Activated naive CD8-positive, alpha-beta T cell treated with anti-CD3 and anti-CD28 coated beads, Interleukin-2, amount 10 ng/mL, durations not matched to agents 7 days and 5 days (primary cell): ENCODE measurements around the gene TIAM2. TPM values are rescaled to one million over a fixed set of nuclear protein-coding genes. Genes with fewer than 3 reads are reported as not detected.
"Not testable (repeated sequence)": the region's sequence is repeated elsewhere in the genome, so short reads cannot be mapped to it uniquely, and the experiment has no call there.

ENCODE experiments used
- ATAC-seq: fragments of 150-1000 bp; cut with Tn5 transposase; one replicate; pipeline ENCODE4 v1.10.0; 2021; ENCODE audit warnings: low read depth, moderate library complexity
- POLR2A ChIA-PET: fragments of 350-600 bp; sonication (Branson Sonifier 250); formaldehyde crosslinking; loops from one replicate; lab custom pipeline; 2021; ENCODE audit warnings: antibody characterized with exemption; lab: Charles Lee
- DNase-seq: peaks from one replicate; pipeline ENCODE4 v3.0.0; 2021
- H3K27ac Mint-ChIP-seq: one replicate; pipeline ENCODE4 v1.8.0; 2022; ENCODE audit warnings: mild to moderate bottlenecking, mixed read lengths
- H3K27me3 Mint-ChIP-seq: one replicate; pipeline ENCODE4 v1.8.0; 2022; ENCODE audit warnings: mild to moderate bottlenecking, moderate library complexity, mixed read lengths
- H3K36me3 Mint-ChIP-seq: one replicate; pipeline ENCODE4 v1.8.0; 2021; ENCODE audit warnings: mild to moderate bottlenecking, mixed read lengths
- H3K4me1 Mint-ChIP-seq: one replicate; pipeline ENCODE4 v1.8.0; 2021; ENCODE audit warnings: mixed read lengths
- H3K4me3 Mint-ChIP-seq: one replicate; pipeline ENCODE4 v1.8.0; 2022; ENCODE audit warnings: mild to moderate bottlenecking, moderate library complexity, mixed read lengths
- H3K9me3 Mint-ChIP-seq: one replicate; pipeline ENCODE4 v1.8.0; 2021; ENCODE audit warnings: mixed read lengths
- total RNA-seq, 2 experiments: library from RNA; stranded (reverse); gene quantifications; one replicate each; pipeline ENCODE4 v1.2.3, GENCODE V29; 2021

Gene TIAM2
- total RNA-seq, 2 experiments from 2014 or later, result 4.8 to 5.2 TPM

DNA sequence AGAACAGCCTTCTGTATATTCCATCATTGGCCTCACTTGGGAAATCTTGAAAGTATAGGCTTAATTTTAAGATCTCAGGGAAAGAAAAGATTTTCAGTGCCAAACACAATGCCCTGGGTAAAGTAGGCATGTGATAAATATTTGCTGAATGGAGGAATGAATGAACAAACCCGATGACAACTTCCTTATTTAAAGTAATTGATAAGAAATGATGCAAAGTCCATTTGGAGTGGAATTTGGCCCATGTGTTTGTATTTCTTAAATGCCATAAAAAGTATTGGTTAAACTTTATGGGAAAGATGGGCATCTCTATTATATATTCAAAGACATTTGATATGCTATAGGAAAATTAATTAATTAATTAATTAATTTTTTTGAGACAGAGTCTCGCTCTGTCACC lies 3.7 kb downstream of the TIAM2 start:
- ATAC-seq, result no peak
- Mint-ChIP-seq H3K27ac (no peak overlapping the region), H3K27me3 (peaks cover 50% of the 10 kb centered on the region), H3K9me3 (no peaks in the 10 kb centered on the region), H3K4me3 (no peak overlapping the region), H3K4me1 (peaks cover 2% of the 10 kb centered on the region), H3K36me3 (no peaks in the 10 kb centered on the region)
- POLR2A ChIA-PET, result no interaction called here
- DNase-seq, result no peak

DNA sequence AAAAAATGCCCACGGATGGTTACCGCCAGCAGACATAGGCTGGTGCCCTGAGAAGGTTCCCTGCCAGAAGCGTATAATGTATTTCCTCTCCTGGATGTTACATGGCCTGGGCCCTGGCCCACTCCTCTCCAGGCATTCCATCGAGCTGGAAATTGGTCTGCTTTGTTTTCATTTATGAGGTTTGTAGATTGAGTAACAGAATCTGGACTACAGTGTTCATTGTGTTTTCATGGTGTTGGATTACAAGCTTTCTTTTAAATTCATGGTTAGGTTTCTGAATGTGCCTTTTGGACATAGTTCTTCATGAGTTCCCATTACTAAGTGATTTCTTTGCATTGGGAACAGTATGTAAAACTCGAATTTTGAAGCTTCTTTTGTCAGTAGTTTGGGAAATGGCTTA lies 6.4 kb downstream of the TIAM2 start:
- DNase-seq, result no peak
- Mint-ChIP-seq H3K27ac (no peak overlapping the region), H3K27me3 (peaks cover 34% of the 10 kb centered on the region), H3K4me3 (no peak overlapping the region), H3K9me3 (no peaks in the 10 kb centered on the region), H3K36me3 (no peaks in the 10 kb centered on the region), H3K4me1 (peaks cover under 1% of the 10 kb centered on the region)
- no peak for ATAC-seq
- POLR2A ChIA-PET, result no interaction called here

DNA sequence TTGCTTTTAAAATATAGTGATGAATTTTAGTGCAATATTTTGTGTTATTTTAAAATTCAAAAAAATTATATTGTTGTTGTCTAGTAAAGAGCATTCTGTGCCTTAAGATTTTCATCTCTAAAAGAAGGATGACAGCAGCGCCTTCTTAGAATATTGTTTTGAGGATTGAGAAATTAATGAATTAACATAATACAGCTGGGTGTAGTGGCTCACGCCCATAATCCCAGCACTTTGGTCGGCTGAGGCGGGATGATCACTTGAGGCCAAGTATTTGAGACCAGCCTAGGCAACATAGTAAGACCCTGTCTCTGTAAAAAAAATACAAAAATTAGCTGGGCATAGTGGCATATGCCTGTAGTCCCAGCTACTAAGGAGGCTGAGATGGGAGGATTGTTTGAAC lies 6.8 kb downstream of the TIAM2 start:
- H3K36me3 Mint-ChIP-seq, result no peaks in the 10 kb centered on the region
- no peak overlapping the region for H3K27ac Mint-ChIP-seq
- no peak overlapping the region for H3K4me3 Mint-ChIP-seq
- H3K27me3 Mint-ChIP-seq, result peaks cover 29% of the 10 kb centered on the region
- no peak for DNase-seq
- H3K4me1 Mint-ChIP-seq, result no peaks in the 10 kb centered on the region
- ATAC-seq, result no peak
- H3K9me3 Mint-ChIP-seq, result no peaks in the 10 kb centered on the region
- POLR2A ChIA-PET, result no interaction called here

DNA sequence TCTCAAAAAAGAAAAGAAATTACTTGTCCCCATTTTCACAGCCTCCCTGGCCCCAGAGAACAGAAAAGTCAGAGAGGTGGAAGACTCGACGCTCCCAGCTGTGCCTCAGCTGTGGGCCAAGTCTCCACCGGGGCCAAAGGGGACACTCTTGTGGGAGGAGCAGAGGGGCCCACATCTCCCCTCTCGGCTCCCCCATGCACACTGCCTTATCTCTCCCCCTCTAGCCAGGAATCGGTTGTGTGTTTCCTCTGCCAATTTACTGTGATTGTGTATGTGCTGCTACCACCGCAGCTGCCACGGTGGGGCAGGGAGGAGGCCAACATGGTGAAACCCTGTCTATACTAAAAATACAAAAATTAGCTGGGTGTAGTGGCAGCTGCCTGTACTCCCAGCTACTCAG lies 8.4 kb downstream of the TIAM2 start:
- Mint-ChIP-seq H3K27me3 (peaks cover 15% of the 10 kb centered on the region), H3K36me3 (no peaks in the 10 kb centered on the region), H3K9me3 (no peaks in the 10 kb centered on the region), H3K4me3 (no peak overlapping the region), H3K4me1 (no peaks in the 10 kb centered on the region), H3K27ac (no peak overlapping the region)
- ATAC-seq, result no peak
- no peak for DNase-seq
- POLR2A ChIA-PET, result no interaction called here

DNA sequence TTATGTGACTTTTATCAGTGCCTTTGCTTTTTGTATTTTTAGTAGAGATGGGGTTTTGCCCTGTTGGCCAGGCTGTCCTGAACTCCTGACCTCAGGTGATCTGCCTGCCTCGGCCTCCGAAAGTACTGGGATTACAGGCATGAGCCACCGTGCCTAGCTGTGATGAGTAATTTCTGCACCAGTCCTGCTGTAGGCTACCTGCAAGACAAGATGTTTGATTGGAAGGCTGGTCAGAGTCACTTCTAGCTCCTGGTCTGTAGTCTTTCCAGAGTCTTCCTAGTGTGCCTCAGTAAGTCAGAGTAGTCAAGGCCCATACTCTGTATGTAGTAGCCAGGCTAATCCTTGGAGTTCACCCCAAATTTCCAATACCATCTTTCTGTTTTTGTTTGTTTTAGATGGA lies 8.9 kb downstream of the TIAM2 start:
- H3K27me3 Mint-ChIP-seq, result peaks cover 12% of the 10 kb centered on the region

DNA sequence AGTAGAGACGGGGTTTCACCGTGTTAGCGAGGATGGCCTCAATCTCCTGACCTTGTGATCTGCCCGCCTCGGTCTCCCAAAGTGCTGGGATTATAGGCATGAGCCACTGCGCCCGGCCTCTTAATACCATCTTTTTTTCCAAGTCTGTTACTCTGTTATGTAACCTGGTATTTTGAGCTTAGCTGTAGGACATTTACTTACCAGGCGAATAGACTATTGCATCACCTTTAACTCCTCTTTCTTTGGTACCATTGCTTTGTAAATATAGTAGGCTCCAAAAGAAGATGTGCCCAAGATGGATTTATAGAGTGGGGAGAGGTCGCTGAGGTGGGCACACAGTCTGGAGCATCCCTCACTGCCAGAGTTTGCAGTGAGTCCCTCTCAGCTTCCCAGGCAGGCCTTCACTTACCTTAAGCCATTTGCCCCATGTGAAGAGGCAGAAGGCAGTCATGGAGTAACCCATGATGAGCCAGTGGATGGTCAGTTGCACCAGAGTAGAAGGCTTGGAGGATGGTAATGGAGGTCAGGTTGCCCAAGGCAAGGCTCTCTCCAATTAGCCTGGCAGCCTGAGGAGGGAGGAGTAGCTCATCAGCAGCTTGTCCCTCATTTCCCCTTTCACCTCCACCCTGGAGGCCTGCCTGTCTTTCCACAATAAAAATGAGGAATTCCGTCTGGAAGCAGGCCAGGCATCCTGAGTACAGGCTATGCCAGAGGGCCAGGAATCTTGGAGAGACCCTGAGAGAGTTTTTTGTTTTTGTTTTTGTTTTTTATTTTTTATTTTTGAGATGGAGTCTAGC lies 9.7 kb downstream of the TIAM2 start:
- Mint-ChIP-seq H3K9me3 (no peaks in the 10 kb centered on the region), H3K36me3 (no peaks in the 10 kb centered on the region), H3K4me3 (no peak overlapping the region), H3K27ac (no peak overlapping the region), H3K4me1 (no peaks in the 10 kb centered on the region), H3K27me3 (peaks cover 12% of the 10 kb centered on the region)
- POLR2A ChIA-PET, result no interaction called here
- DNase-seq, result no peak
- ATAC-seq, result no peak

More for the DNA sequence above, 8.9 kb downstream of the TIAM2 start:
- Mint-ChIP-seq H3K4me3 (no peak overlapping the region), H3K4me1 (no peaks in the 10 kb centered on the region), H3K36me3 (no peaks in the 10 kb centered on the region), H3K27ac (no peak overlapping the region), H3K9me3 (no peaks in the 10 kb centered on the region)
- DNase-seq (no peak), ATAC-seq (no peak)
- POLR2A ChIA-PET, result no interaction called here

DNA sequence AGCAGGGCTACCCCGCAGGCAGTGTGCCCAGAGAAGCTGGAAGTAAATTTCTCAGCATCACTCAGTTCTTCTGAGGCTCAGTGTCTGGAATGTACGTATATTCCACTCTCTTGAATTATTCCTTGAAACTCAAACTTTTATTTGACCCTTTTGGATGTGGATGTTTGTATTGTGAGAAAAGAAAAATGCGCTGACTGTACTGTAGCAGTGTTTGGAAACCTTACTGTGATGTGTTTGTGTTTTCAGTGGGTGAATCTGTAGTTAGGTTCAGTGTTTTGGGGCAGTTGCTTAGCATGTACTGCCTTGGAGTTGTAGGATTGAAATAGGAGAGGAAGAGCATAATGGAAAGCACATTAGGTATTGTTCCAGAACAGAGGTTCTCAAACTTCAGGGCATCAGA lies 13.5 kb downstream of the TIAM2 start:
- H3K9me3 Mint-ChIP-seq, result no peaks in the 10 kb centered on the region
- H3K4me1 Mint-ChIP-seq, result no peaks in the 10 kb centered on the region
- H3K4me3 Mint-ChIP-seq, result no peak overlapping the region
- POLR2A ChIA-PET, result no interaction called here
- no peak for DNase-seq
- peaks cover 7% of the 10 kb centered on the region for H3K27me3 Mint-ChIP-seq
- no peak overlapping the region for H3K27ac Mint-ChIP-seq
- no peak for ATAC-seq
- no peaks in the 10 kb centered on the region for H3K36me3 Mint-ChIP-seq

DNA sequence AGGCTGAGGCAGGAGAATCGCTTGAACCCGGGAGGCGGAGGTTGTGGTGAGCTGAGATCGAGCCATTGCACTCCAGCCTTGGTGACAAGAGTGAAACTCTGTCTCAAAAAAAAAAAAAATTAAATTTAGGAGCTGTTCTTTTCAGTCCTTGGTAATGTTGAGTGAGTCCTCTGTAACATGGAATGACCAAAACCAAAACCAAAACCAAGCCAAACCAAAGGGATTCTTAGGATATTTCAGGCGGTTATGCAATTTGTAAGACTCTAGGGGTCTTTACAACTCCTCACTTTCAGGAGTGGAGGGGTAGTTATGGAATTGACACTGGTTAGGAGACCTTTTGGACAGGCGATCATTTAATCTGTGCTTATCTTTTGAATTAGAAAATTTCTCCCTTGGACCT lies 15.8 kb downstream of the TIAM2 start:
- POLR2A ChIA-PET, result no interaction called here
- no peaks in the 10 kb centered on the region for H3K9me3 Mint-ChIP-seq
- no peaks in the 10 kb centered on the region for H3K4me1 Mint-ChIP-seq

DNA sequence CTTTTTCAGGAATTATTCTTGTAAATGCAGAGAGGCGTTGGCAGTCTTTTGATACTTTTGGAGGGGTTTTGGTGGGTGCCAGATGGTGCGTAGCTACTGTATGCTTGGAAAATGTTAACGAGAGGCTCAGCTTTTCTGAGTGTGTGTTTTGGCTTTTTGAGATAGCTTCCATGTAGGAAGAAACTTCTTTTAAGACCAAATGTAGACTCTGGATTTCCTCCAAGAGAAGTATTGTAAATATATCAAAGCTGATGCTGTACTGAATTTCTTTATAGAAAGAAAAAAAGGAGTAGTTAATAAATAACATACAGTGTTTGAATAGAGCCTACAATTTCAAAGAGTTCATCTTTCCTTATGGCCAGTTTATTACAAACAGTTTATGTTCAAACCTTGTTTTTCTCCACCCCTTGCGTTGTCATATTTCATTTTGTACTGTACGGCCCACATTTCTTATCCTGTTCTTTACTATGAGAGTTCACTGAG lies 16.7 kb downstream of the TIAM2 start:
- peaks cover 21% of the 10 kb centered on the region for H3K27me3 Mint-ChIP-seq
- no peaks in the 10 kb centered on the region for H3K36me3 Mint-ChIP-seq
- DNase-seq (no peak), ATAC-seq (no peak)
- no peak overlapping the region for H3K27ac Mint-ChIP-seq
- POLR2A ChIA-PET, result no interaction called here
- no peak overlapping the region for H3K4me3 Mint-ChIP-seq
- H3K4me1 Mint-ChIP-seq, result no peaks in the 10 kb centered on the region
- no peaks in the 10 kb centered on the region for H3K9me3 Mint-ChIP-seq

More for the DNA sequence above, 15.8 kb downstream of the TIAM2 start:
- H3K36me3 Mint-ChIP-seq, result no peaks in the 10 kb centered on the region
- ATAC-seq (no peak), DNase-seq (no peak)
- H3K4me3 Mint-ChIP-seq, result no peak overlapping the region
- peaks cover 21% of the 10 kb centered on the region for H3K27me3 Mint-ChIP-seq
- no peak overlapping the region for H3K27ac Mint-ChIP-seq

DNA sequence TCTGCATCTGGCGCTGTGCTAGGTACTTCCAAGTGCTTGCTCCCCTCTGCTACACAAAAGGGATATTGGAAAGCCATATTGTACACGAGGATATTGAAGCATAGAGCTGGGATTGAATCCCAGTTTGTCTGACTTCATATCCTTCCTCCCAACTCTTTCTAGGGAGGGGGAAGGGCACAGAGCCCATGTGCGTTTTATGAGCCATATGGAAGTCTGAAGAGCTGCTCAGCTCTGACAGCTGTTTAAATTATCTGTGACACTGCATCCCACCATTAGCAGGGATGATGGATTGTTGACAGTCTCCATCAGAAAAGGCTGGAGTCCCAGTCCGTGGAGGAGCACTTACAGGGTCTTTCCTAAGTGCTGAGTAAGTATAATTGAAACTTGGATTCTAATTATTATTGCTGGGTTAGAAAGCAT lies 18.4 kb downstream of the TIAM2 start:
- POLR2A ChIA-PET, result no interaction called here
- H3K9me3 Mint-ChIP-seq, result no peaks in the 10 kb centered on the region
- H3K36me3 Mint-ChIP-seq, result no peaks in the 10 kb centered on the region
- ATAC-seq (no peak), DNase-seq (no peak)
- no peak overlapping the region for H3K27ac Mint-ChIP-seq
- peaks cover 21% of the 10 kb centered on the region for H3K27me3 Mint-ChIP-seq
- no peak overlapping the region for H3K4me3 Mint-ChIP-seq
- H3K4me1 Mint-ChIP-seq, result no peaks in the 10 kb centered on the region

DNA sequence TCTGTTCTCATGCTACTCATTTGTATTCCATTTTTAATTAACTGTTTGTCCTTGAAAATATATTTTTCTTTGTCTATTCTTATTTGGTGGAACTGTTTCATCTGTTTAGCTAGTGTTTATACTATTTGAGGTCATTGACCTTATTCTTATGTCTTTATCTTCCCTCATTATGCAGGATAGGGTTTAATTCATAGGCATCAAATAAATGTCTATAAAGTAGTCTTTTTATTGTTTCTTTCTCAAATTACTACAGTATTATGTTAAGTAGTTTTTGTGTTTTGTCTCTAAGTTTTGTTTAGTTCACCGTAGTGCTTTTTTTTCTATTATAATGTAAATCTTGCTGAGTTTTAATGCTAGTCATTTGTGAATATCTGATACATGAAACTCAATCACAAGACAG lies 19.0 kb downstream of the TIAM2 start:
- Mint-ChIP-seq H3K27ac (no peak overlapping the region), H3K4me3 (no peak overlapping the region), H3K36me3 (no peaks in the 10 kb centered on the region), H3K4me1 (no peaks in the 10 kb centered on the region), H3K9me3 (no peaks in the 10 kb centered on the region), H3K27me3 (peaks cover 21% of the 10 kb centered on the region)
- ATAC-seq (no peak), DNase-seq (no peak)
- POLR2A ChIA-PET, result no interaction called here

DNA sequence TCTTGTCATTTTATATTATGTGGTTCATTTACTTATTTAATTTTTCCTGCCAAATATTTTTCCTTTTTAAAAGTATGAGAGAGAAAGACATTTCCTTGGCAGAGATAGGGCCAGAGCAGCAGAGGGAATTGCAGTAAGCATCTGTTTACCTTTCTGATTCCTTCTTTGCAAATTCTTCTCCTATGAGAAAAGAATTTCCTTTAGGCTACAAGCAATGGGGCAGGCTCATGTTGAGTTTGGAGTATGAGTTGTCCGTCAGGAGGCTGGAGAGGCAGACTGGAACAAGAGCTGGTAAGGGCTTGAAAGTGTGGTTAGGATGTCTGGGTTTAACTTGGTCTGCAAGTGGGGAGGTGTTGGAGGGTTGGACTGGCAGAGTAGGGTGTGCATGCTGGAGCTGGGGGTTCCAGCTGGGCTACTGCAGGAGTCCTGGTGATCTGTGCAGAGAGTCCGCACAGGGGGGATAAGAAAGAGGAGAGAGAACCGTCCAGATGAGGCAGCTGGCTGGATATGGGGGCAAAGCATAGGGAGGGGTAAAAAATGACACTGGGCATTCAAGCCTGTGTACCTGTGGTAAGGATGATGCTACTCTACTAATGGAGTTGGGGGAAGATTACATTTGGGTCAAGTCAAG lies 19.7 kb downstream of the TIAM2 start:
- POLR2A ChIA-PET, result no interaction called here
- Mint-ChIP-seq H3K4me3 (no peak overlapping the region), H3K36me3 (no peaks in the 10 kb centered on the region), H3K9me3 (no peaks in the 10 kb centered on the region), H3K27ac (no peak overlapping the region), H3K4me1 (no peaks in the 10 kb centered on the region), H3K27me3 (peaks cover 20% of the 10 kb centered on the region)
- no peak for ATAC-seq
- no peak for DNase-seq

DNA sequence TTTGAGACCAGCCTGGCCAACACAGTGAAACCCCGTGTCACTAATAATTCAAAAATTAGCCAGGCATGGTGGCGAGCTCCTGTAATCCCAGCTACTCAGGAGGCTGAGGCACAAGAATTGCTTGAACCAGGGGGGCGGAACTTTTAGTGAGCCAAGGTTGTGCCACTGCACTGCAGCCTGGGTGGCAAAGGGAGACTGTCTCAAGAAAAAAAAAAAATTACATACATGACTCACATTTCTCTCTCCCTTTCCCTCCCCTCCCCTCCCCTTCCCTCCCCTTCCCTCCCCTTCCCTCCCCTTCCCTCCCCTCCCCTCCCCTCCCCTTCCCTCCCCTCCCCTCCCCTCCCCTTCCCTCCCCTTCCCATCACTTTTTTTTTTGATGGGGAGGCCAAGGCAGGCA lies 23.3 kb downstream of the TIAM2 start:
- H3K4me1 Mint-ChIP-seq, H3K9me3 Mint-ChIP-seq, DNase-seq, ATAC-seq, H3K4me3 Mint-ChIP-seq, H3K36me3 Mint-ChIP-seq, POLR2A ChIA-PET, H3K27ac Mint-ChIP-seq: not testable (repeated sequence)
- H3K27me3 Mint-ChIP-seq, result peaks cover 17% of the 10 kb centered on the region

DNA sequence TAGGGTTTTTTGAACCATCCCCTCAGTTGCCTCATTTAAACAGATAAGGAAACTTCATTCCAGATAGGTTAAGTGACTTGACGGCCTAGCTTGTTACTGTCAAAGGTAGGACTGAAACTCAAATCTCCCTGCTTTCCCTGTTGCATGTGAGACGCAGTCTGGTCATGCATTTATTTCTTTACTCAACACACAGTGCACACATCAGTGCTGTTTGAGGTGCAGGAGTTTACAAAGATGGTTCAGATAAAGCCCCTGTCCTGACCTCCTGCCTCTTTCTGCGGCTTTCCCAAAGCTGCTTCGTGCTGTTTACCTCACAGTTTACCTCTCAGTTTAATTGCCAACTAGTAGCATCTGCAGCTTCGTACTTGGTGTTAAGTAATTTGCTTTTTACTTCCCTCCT lies 26.6 kb downstream of the TIAM2 start:
- Mint-ChIP-seq H3K27ac (no peak overlapping the region), H3K4me3 (no peak overlapping the region), H3K36me3 (no peaks in the 10 kb centered on the region), H3K4me1 (no peaks in the 10 kb centered on the region), H3K27me3 (peaks cover 4% of the 10 kb centered on the region), H3K9me3 (no peaks in the 10 kb centered on the region)
- POLR2A ChIA-PET, result no interaction called here
- no peak for DNase-seq
- no peak for ATAC-seq
